ENCODE data around the gene SIRT5.

DNA sequence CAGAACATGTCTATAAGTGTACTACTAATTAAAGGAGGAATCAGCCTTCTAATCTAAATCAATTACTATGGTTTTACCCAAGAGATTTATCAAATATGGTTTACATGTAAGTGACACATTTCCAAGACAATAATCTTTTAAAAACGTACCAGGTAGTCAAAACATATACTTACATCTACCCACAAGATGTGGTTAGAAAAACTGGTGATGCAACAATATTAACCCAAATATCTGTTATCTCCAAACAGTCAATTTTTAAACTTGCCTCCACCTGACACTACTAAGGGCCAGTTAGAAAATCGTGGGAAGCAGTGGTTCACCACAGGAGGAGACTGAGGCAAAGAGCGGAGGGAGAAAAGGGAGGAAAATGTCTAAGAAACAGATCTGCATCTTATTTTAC lies 68.7 kb downstream of the SIRT5 start:
- TF ChIP-seq POLR2A (IDR thresholded peaks at IDR 0.05; ENCODE audit: low read depth, low read length) (no peak), TAF1 (IDR thresholded peaks at IDR 0.05; ENCODE audit: borderline replicate concordance, low read depth, low read length) (no peak)

All from GM12892 (cell line).